Neuronal stem cell (in vitro differentiated cells): Measurements from ENCODE around the gene KIF26B.

ENCODE experiments used
- DNase-seq: peaks from one replicate; pipeline ENCODE4 v3.0.0-alpha.2; 2013; ENCODE audit warnings: low spot score
- H2AFZ ChIP-seq: one replicate; pipeline ENCODE4 v1.6.1; 2013; ENCODE audit warnings: mild to moderate bottlenecking, low read length, inconsistent platforms
- H2AK5ac ChIP-seq: 2 replicates; pipeline ENCODE4 v1.6.1; 2013; ENCODE audit warnings: low read depth, mild to moderate bottlenecking, inconsistent platforms, low read length, moderate library complexity, mixed read lengths
- H2BK120ac ChIP-seq: 2 replicates; pipeline ENCODE4 v1.6.1; 2013; ENCODE audit warnings: low read depth, mild to moderate bottlenecking, inconsistent platforms, low read length, moderate library complexity, mixed read lengths
- H2BK12ac ChIP-seq: one replicate; pipeline ENCODE4 v1.6.1; 2013; ENCODE audit warnings: low read length, inconsistent platforms
- H2BK15ac ChIP-seq: 2 replicates; pipeline ENCODE4 v1.6.1; 2013; ENCODE audit warnings: mild to moderate bottlenecking, low read length, inconsistent platforms, mixed read lengths
- H2BK5ac ChIP-seq: one replicate; pipeline ENCODE4 v1.6.1; 2013; ENCODE audit warnings: inconsistent platforms, mild to moderate bottlenecking, low read length, moderate library complexity
- H3K14ac ChIP-seq: one replicate; pipeline ENCODE4 v1.6.1; 2013; ENCODE audit warnings: low read length, inconsistent platforms
- H3K18ac ChIP-seq: 2 replicates; pipeline ENCODE4 v1.6.1; 2013; ENCODE audit warnings: low read length, inconsistent platforms
- H3K23ac ChIP-seq: 2 replicates; pipeline ENCODE4 v1.6.1; 2013; ENCODE audit warnings: low read depth, mild to moderate bottlenecking, mixed read lengths, low read length, inconsistent platforms; ENCODE audit not compliant: poor library complexity
- H3K27ac ChIP-seq: replicated peaks from 3 replicates; pipeline ENCODE4 v1.5.1; 2013; ENCODE audit warnings: low read length, inconsistent platforms
- H3K27me3 ChIP-seq, 3 experiments: 2 replicates each; pipeline ENCODE4 v1.6.1; 2013; ENCODE audit warnings: low read length in 3 of 3, mild to moderate bottlenecking in 2 of 3, inconsistent platforms in 1 of 3, low read depth in 1 of 3, mixed read lengths in 1 of 3, moderate library complexity in 1 of 3; ENCODE audit not compliant: control insufficient read depth in 3 of 3, insufficient read depth in 3 of 3
- H3K36me3 ChIP-seq, 2 donors: replicated peaks in 1 of 2; 2 replicates each; pipeline ENCODE4 v1.6.1; 2013; ENCODE audit warnings: low read length in 2 of 2; ENCODE audit not compliant: control insufficient read depth in 2 of 2, insufficient read depth in 2 of 2
- H3K4ac ChIP-seq: 2 replicates; pipeline ENCODE4 v1.6.1; 2013; ENCODE audit warnings: inconsistent platforms, mild to moderate bottlenecking, low read length, moderate library complexity
- H3K4me1 ChIP-seq, 2 donors: 1 replicate in 1 of 2; 2 replicates in 1 of 2; pipeline ENCODE4 v1.6.1; 2013; ENCODE audit warnings: low read length in 2 of 2, low read depth in 1 of 2; ENCODE audit not compliant: control insufficient read depth in 2 of 2, insufficient read depth in 1 of 2
- H3K4me2 ChIP-seq: one replicate; pipeline ENCODE4 v1.6.1; 2013; ENCODE audit warnings: mild to moderate bottlenecking, low read length, inconsistent platforms; ENCODE audit not compliant: insufficient read depth, poor library complexity, severe bottlenecking
- H3K4me3 ChIP-seq, 2 donors: 2 replicates each; pipeline ENCODE4 v1.5.1; 2013; ENCODE audit warnings: low read length in 2 of 2, mild to moderate bottlenecking in 2 of 2, inconsistent platforms in 1 of 2, moderate library complexity in 1 of 2
- H3K79me1 ChIP-seq: one replicate; pipeline ENCODE4 v1.6.1; 2013; ENCODE audit warnings: low read depth, mild to moderate bottlenecking, inconsistent platforms, low read length, moderate library complexity
- H3K9ac ChIP-seq: one replicate; pipeline ENCODE4 v1.6.1; 2013; ENCODE audit warnings: mild to moderate bottlenecking, low read depth, low read length, inconsistent platforms; ENCODE audit not compliant: poor library complexity
- H3K9me3 ChIP-seq, 2 donors: replicated peaks in 1 of 2; 2 replicates each; pipeline versions ENCODE3 to v1.6.1; 2013; ENCODE audit warnings: low read length in 2 of 2, mild to moderate bottlenecking in 2 of 2, inconsistent platforms in 1 of 2, low read depth in 1 of 2, mixed read lengths in 1 of 2, moderate library complexity in 1 of 2; ENCODE audit not compliant: control insufficient read depth in 2 of 2, insufficient read depth in 1 of 2
- H4K8ac ChIP-seq: one replicate; pipeline ENCODE4 v1.6.1; 2013; ENCODE audit warnings: low read depth, mild to moderate bottlenecking, inconsistent platforms, low read length, moderate library complexity
- H4K91ac ChIP-seq: one replicate; pipeline ENCODE4 v1.6.1; 2013; ENCODE audit warnings: low read length, low read depth, mild to moderate bottlenecking, inconsistent platforms; ENCODE audit not compliant: poor library complexity
- WGBS, 2 donors: extraction: QIAGEN DNeasy Blood & Tissue Kit; methylation state at CpG; one replicate each; pipeline ENCODE4 v1.1.7; 2013; ENCODE audit warnings: missing lambda C conversion rate in 2 of 2, mixed read lengths in 1 of 2; ENCODE audit not compliant: insufficient read length in 2 of 2, insufficient replicate concordance in 1 of 2; ENCODE audit errors: extremely low coverage in 2 of 2; 5-methylcytosine and 5-hydroxymethylcytosine counted together

Gene KIF26B

GRCh38 chr1:245118806-245119205, 36.0 kb upstream of the KIF26B start:
- Histone ChIP-seq H3K4me1 (no peaks in the 10 kb centered on the region), H2AK5ac (no peak overlapping the region), H4K91ac (no peak overlapping the region), H3K4me2 (no peak overlapping the region), H2BK5ac (no peak overlapping the region), H3K36me3 (no peaks in the 10 kb centered on the region), H3K9me3 (no peaks in the 10 kb centered on the region), H2BK15ac (no peak overlapping the region), H3K14ac (no peak overlapping the region), H3K9ac (no peak overlapping the region), H3K23ac (no peak overlapping the region), H3K79me1 (no peaks in the 10 kb centered on the region), H3K18ac (no peak overlapping the region), H3K4me3 (no peak overlapping the region), H4K8ac (no peak overlapping the region), H2AFZ (no peak overlapping the region), H2BK12ac (no peak overlapping the region), H3K27me3 (no peaks in the 10 kb centered on the region), H2BK120ac (no peak overlapping the region), H3K27ac (no peak overlapping the region), H3K4ac (no peak overlapping the region)
- DNase-seq, result no peak
- no CpG with 5 or more reads among the region's 2 CpGs for WGBS, 2 donors

DNA sequence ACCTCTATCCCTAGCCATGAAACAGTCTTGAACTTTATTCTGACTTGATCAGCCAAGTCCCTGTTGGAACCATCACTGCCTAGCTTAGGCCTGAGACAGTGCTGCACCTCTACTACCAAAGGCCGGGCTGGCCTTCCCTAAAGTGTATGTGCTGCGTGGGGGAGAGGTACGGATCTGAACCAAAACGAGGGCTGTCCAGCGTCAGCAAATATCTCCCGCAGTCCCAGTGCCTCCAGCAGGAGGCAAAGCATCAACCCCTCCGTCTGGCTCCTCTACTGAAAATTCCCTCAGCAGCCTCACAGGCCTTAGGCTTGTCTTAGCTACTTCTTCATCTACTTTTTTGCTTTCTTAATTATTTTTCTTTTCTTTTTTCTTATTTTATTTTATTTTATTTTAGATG, 33.3 kb upstream of the KIF26B start:
- WGBS, 2 donors, result no CpG with 5 or more reads among the region's 7 CpGs
- no peak overlapping the region for H2AFZ ChIP-seq
- H2BK12ac ChIP-seq, result no peak overlapping the region
- H3K27me3 ChIP-seq, result no peaks in the 10 kb centered on the region
- H3K27ac ChIP-seq, result no peak overlapping the region
- no peak overlapping the region for H3K23ac ChIP-seq
- peaks cover 0 to 7% of the 10 kb centered on the region in 2 donors for H3K36me3 ChIP-seq
- H2BK5ac ChIP-seq, result no peak overlapping the region
- H3K9ac ChIP-seq, result no peak overlapping the region
- H3K79me1 ChIP-seq, result no peaks in the 10 kb centered on the region
- no peak overlapping the region for H3K14ac ChIP-seq
- no peak overlapping the region for H3K4me3 ChIP-seq
- H2AK5ac ChIP-seq, result no peak overlapping the region
- H3K4me1 ChIP-seq, result no peaks in the 10 kb centered on the region
- H3K9me3 ChIP-seq, result no peaks in the 10 kb centered on the region
- H4K8ac ChIP-seq, result no peak overlapping the region
- H3K4me2 ChIP-seq, result no peak overlapping the region
- no peak overlapping the region for H2BK15ac ChIP-seq
- H3K4ac ChIP-seq, result no peak overlapping the region
- H3K18ac ChIP-seq, result no peak overlapping the region
- no peak overlapping the region for H4K91ac ChIP-seq
- DNase-seq, result no peak
- H2BK120ac ChIP-seq, result no peak overlapping the region

GRCh38 chr1:245124241-245124640, 30.5 kb upstream of the KIF26B start:
- no peak overlapping the region for H2AK5ac ChIP-seq
- no peak overlapping the region for H3K4me3 ChIP-seq
- H3K18ac ChIP-seq, result no peak overlapping the region
- H2BK15ac ChIP-seq, result no peak overlapping the region
- H3K9me3 ChIP-seq, result no peaks in the 10 kb centered on the region
- no peak overlapping the region for H3K23ac ChIP-seq
- peaks cover 0 to 7% of the 10 kb centered on the region in 2 donors for H3K36me3 ChIP-seq
- H3K27ac ChIP-seq, result no peak overlapping the region
- no peak overlapping the region for H4K8ac ChIP-seq
- no peak overlapping the region for H4K91ac ChIP-seq
- H2BK5ac ChIP-seq, result no peak overlapping the region
- no peak overlapping the region for H3K9ac ChIP-seq
- DNase-seq, result no peak
- no CpG with 5 or more reads among the region's 6 CpGs for WGBS, 2 donors
- no peaks in the 10 kb centered on the region for H3K79me1 ChIP-seq
- H3K4me2 ChIP-seq, result no peak overlapping the region
- H2BK120ac ChIP-seq, result no peak overlapping the region
- no peaks in the 10 kb centered on the region for H3K4me1 ChIP-seq
- no peak overlapping the region for H3K14ac ChIP-seq
- no peak overlapping the region for H2AFZ ChIP-seq
- no peak overlapping the region for H3K4ac ChIP-seq
- no peak overlapping the region for H2BK12ac ChIP-seq
- no peaks in the 10 kb centered on the region for H3K27me3 ChIP-seq

DNA sequence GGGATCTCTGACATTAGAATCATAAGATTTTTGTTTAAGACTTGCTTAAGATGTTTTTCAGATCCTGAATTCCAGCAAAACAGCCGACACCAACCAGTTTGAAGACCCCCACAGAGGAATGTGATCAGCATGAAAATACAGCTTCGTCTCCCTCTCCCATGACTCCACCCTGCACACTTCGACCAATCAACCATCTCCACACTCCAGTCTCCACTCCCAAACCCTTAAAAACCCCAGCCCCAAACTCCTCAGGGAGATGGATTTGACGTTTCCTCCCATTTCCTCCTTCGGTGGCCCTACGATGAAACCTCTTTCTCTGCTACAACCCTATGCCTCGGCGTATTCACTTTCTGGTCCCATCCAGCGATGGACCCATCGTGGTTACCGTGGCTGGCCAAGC, 30.1 kb upstream of the KIF26B start:
- Histone ChIP-seq H3K9ac (no peak overlapping the region), H3K14ac (no peak overlapping the region), H2BK12ac (no peak overlapping the region), H3K4me1 (no peaks in the 10 kb centered on the region), H3K36me3 (peaks cover 0 to 7% of the 10 kb centered on the region in 2 donors), H4K8ac (no peak overlapping the region), H4K91ac (no peak overlapping the region), H3K9me3 (no peaks in the 10 kb centered on the region), H3K4me3 (no peak overlapping the region), H3K27me3 (no peaks in the 10 kb centered on the region), H2BK5ac (no peak overlapping the region), H3K4me2 (no peak overlapping the region), H2BK15ac (no peak overlapping the region), H2AK5ac (no peak overlapping the region), H3K4ac (no peak overlapping the region), H3K18ac (no peak overlapping the region), H3K27ac (no peak overlapping the region), H3K79me1 (no peaks in the 10 kb centered on the region), H2BK120ac (no peak overlapping the region), H2AFZ (no peak overlapping the region), H3K23ac (no peak overlapping the region)
- WGBS, 2 donors, result no CpG with 5 or more reads among the region's 11 CpGs
- no peak for DNase-seq
